ENCODE results near the gene SLC25A41. TPM values are rescaled to one million over a fixed set of nuclear protein-coding genes. Genes with fewer than 3 reads are reported as not detected.

Gene SLC25A41
- total and polyA plus RNA-seq, 2 of the 13 experiments (the other 11 are each of a cell fraction or from before 2014, with no cell fraction given), result 0.33 to 0.95 TPM

DNA sequence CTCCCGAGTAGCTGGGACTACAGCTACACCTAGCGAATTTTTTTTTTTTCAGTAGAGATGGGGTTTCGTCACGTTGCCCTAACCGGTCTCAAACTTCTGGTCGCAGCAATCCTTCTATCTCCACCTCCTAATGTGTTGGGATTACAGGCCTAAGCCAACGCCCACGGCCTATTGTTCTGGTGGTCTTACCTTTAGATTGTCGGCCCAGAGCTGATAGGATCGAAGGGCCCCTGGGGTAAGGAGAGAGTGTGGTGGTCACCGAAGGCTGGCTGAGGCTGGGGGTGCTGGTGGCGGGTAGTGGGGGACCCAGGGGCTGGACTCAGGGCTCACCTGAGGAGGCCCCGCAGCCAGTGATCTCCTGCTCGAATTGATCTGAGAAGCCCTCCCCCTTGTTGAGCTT, 37.5 kb upstream of the SLC25A41 start (continued):
- no peak for TF ChIP-seq BCLAF1 (IDR thresholded peaks at IDR 0.05)

DNA sequence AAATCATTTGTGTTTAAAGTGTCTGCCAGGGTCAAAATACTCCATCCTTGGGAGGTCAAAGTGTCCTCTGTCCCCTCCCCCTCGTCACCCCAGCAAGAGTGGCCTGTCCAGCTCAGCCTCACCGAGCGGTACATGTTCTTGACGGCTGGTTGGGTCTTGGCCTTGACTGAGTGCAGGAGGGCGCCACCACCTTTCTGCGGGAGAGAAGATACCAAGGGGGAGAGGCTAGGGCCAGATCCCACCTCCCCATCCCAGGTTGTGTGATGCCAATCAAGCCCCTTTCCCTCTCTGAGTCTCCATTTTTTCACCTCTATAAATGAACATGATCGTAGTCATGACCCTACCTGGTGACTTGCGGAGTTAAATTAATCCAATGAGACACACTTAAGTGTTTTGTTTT, 36.6 kb upstream of the SLC25A41 start:
- CTCF ChIA-PET (ENCODE audit: low intra/inter-chr PET ratio, low total read pairs), result no interaction called here
- no peak for DNase-seq (ENCODE audit: low spot score)
- peaks cover 10% of the 10 kb centered on the region for H3K4me1 ChIP-seq (ENCODE audit: insufficient read depth, low read length)
- no peak overlapping the region for H3K9ac ChIP-seq (ENCODE audit: insufficient read depth, low read depth, low read length)
- no peak for TF ChIP-seq NR1H2 (CRISPR knock-in tag; IDR thresholded peaks at IDR 0.05; ENCODE audit: borderline replicate concordance, low read depth)
- no peak for TF ChIP-seq ZNF225 (CRISPR knock-in tag; IDR thresholded peaks at IDR 0.05)
- no peak for TF ChIP-seq STAT5B (CRISPR knock-in tag; IDR thresholded peaks at IDR 0.05)
- no peak for TF ChIP-seq ARID2 (CRISPR knock-in tag; IDR thresholded peaks at IDR 0.05; ENCODE audit: borderline replicate concordance)
- TF ChIP-seq, protein P1, sequence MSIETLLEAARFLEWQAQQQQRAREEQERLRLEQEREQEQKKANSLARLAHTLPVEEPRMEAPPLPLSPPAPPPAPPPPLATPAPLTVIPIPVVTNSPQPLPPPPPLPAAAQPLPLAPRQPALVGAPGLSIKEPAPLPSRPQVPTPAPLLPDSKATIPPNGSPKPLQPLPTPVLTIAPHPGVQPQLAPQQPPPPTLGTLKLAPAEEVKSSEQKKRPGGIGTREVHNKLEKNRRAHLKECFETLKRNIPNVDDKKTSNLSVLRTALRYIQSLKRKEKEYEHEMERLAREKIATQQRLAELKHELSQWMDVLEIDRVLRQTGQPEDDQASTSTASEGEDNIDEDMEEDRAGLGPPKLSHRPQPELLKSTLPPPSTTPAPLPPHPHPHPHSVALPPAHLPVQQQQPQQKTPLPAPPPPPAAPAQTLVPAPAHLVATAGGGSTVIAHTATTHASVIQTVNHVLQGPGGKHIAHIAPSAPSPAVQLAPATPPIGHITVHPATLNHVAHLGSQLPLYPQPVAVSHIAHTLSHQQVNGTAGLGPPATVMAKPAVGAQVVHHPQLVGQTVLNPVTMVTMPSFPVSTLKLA (IDR thresholded peaks at IDR 0.05), result no peak
- TF ChIP-seq HMG20B (CRISPR knock-in tag; conservative IDR thresholded peaks at IDR 0.05), result no peak
- no peak for TF ChIP-seq U2AF2 (IDR thresholded peaks at IDR 0.05; ENCODE audit: low read depth, low read length)
- no peak for TF ChIP-seq ZNF792 (CRISPR knock-in tag; IDR thresholded peaks at IDR 0.05)
- no peak for TF ChIP-seq KDM1A (CRISPR knock-in tag; IDR thresholded peaks at IDR 0.05)
- no peak for TF ChIP-seq ZNF501 (CRISPR knock-in tag; IDR thresholded peaks at IDR 0.05)
- no peak for TF ChIP-seq ZBTB21 (CRISPR knock-in tag; IDR thresholded peaks at IDR 0.05)
- no peak for TF ChIP-seq NFYC (CRISPR knock-in tag; IDR thresholded peaks at IDR 0.05)
- TF ChIP-seq, protein P2, sequence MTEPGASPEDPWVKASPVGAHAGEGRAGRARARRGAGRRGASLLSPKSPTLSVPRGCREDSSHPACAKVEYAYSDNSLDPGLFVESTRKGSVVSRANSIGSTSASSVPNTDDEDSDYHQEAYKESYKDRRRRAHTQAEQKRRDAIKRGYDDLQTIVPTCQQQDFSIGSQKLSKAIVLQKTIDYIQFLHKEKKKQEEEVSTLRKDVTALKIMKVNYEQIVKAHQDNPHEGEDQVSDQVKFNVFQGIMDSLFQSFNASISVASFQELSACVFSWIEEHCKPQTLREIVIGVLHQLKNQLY (CRISPR knock-in tag; IDR thresholded peaks at IDR 0.05), result no peak
- TF ChIP-seq ZNF382 (CRISPR knock-in tag; IDR thresholded peaks at IDR 0.05; ENCODE audit: borderline replicate concordance), result no peak
- TF ChIP-seq ARID5B (CRISPR knock-in tag; IDR thresholded peaks at IDR 0.05), result no peak
- no peak for TF ChIP-seq THAP11 (CRISPR knock-in tag; IDR thresholded peaks at IDR 0.05)
- no peak for TF ChIP-seq ZNF17 (CRISPR knock-in tag; IDR thresholded peaks at IDR 0.05)
- no peak for FAIRE-seq
- H3K4me3 ChIP-seq (replicated peaks in 1 of 3; ENCODE audit: insufficient read depth in 1 of 3, low read depth in 2 of 3, low read length in 3 of 3), result no peak overlapping the region
- no peak overlapping the region for H3K4me2 ChIP-seq (ENCODE audit: low read depth, low read length)
- POLR2A ChIA-PET, result no interaction called here
- ATAC-seq, result no peak
- in situ Hi-C loops (cut with HindIII; ENCODE audit: extremely low pct_ligation_motif_present, low pct_unique_long_range_greater_than_20kb) (no loop called here), intact Hi-C loops (cut with micrococcal nuclease; ENCODE audit: unreplicated experiment) (no loop called here)
- no peaks in the 10 kb centered on the region; a peak in 1 of 5 replicates for H3K36me3 ChIP-seq (replicated peaks in 1 of 2; ENCODE audit: control insufficient read depth in 1 of 2, insufficient read depth in 2 of 2, low read length in 2 of 2)
- WGBS (ENCODE audit: low lambda C conversion rate), result 86% methylated on average over 7 of the region's 8 CpGs
- no peak overlapping the region for H2AFZ ChIP-seq (ENCODE audit: low read length)
- BruUV-seq (replicated peaks), result no TSS peak
- no peaks in the 10 kb centered on the region for H3K9me3 ChIP-seq (ENCODE audit: low read length)
- H3K27me3 ChIP-seq (ENCODE audit: control insufficient read depth in 1 of 2, insufficient read depth in 2 of 2, low read length in 2 of 2), result no peaks in the 10 kb centered on the region
- no peaks in the 10 kb centered on the region for H3K79me2 ChIP-seq (ENCODE audit: insufficient read depth, low read length)
- H4K20me1 ChIP-seq (ENCODE audit: insufficient read depth, low read length), result no peaks in the 10 kb centered on the region
- no peak overlapping the region for H3K27ac ChIP-seq (ENCODE audit: extremely low read length, insufficient read depth, low read length)

Data from HepG2 (cell line).